ENCODE measurements around the gene MIR17HG.
"Not testable (repeated sequence)": the region's sequence is repeated elsewhere in the genome, so short reads cannot be mapped to it uniquely, and the experiment has no call there.

MIR17HG gene

GRCh38 chr13:91347996-91348905, 764 bp downstream of the MIR17HG start:
- peak; percentile 61 for DNase-seq

- peak; percentile 92 for DNase-seq
These were observed 1.5 kb downstream of the MIR17HG start for GRCh38 chr13:91348906-91349435.

GRCh38 chr13:91349992-91350911, 2.8 kb downstream of the MIR17HG start:
- no peak for DNase-seq

- DNase-seq: no peak
These were observed 3.6 kb downstream of the MIR17HG start for GRCh38 chr13:91351123-91351522.

GRCh38 chr13:91351980-91352379, 4.5 kb downstream of the MIR17HG start:
- DNase-seq: no peak

- DNase-seq: not testable (repeated sequence)
These were observed 5.4 kb downstream of the MIR17HG start for GRCh38 chr13:91352891-91353290.

GRCh38 chr13:91353494-91353893, 6.0 kb downstream of the MIR17HG start:
- DNase-seq: no peak

- DNase-seq: no peak
These were observed 7.8 kb downstream of the MIR17HG start for GRCh38 chr13:91355099-91355825.

GRCh38 chr13:91355826-91356710, 8.6 kb downstream of the MIR17HG start:
- DNase-seq: no peak

- no peak for DNase-seq
These were observed 9.6 kb downstream of the MIR17HG start for GRCh38 chr13:91356919-91357612.

- no peak for DNase-seq
These were observed 10.3 kb downstream of the MIR17HG start for GRCh38 chr13:91357613-91358386.

- no peak for DNase-seq
These were observed 10.9 kb downstream of the MIR17HG start for GRCh38 chr13:91358387-91358782.

GRCh38 chr13:91359111-91359510, 11.6 kb downstream of the MIR17HG start:
- DNase-seq: no peak

- no peak for DNase-seq
These were observed 12.1 kb downstream of the MIR17HG start for GRCh38 chr13:91359631-91360030.

GRCh38 chr13:91360246-91360751, 12.8 kb downstream of the MIR17HG start:
- no peak for DNase-seq

GRCh38 chr13:91361755-91362271, 14.3 kb downstream of the MIR17HG start:
- DNase-seq: no peak

GRCh38 chr13:91362908-91363307, 15.4 kb downstream of the MIR17HG start:
- no peak for DNase-seq

- DNase-seq: no peak
These were observed 20.6 kb downstream of the MIR17HG start for GRCh38 chr13:91368101-91368500.

- no peak for DNase-seq
These were observed 21.4 kb downstream of the MIR17HG start for GRCh38 chr13:91368676-91369440.
